ENCODE measurements around the gene TSC2. TPM values are rescaled to one million over a fixed set of nuclear protein-coding genes. Genes with fewer than 3 reads are reported as not detected.
A peak's percentile ranks its signal among the peaks of the same experiment; 100 is the strongest.

The TSC2 gene
- total and polyA plus RNA-seq, 2 of the 13 experiments (the other 11 are each of a cell fraction or from before 2014, with no cell fraction given): 19.6 to 40.4 TPM

- 0 out of 2 replicates have a peak, but pooled peaks have one; percentile 9 for TF ChIP-seq MNT (IDR thresholded peaks at IDR 0.05)
- TF ChIP-seq PITX1 (CRISPR knock-in tag; IDR thresholded peaks at IDR 0.05): peak; percentile 87
- TF ChIP-seq NFE2L1 (CRISPR knock-in tag; IDR thresholded peaks at IDR 0.05; ENCODE audit: borderline replicate concordance): no peak; the same call in 1 of the 2 replicates
- peak; percentile 37; the same call in 1 of the 2 replicates for TF ChIP-seq TARDBP (CRISPR knock-in tag; IDR thresholded peaks at IDR 0.05)
- no peak for TF ChIP-seq ZNF724P (CRISPR knock-in tag; IDR thresholded peaks at IDR 0.05; ENCODE audit: borderline replicate concordance)
- no peak for TF ChIP-seq FOXA1 (IDR thresholded peaks at IDR 0.05)
- peak; percentile 94 for TF ChIP-seq FOXA1 (CRISPR knock-in tag; IDR thresholded peaks at IDR 0.05)
- no peak for TF ChIP-seq CTCF (CRISPR knock-in tag; IDR thresholded peaks at IDR 0.05)
- no peak for TF ChIP-seq ZNF784 (CRISPR knock-in tag; IDR thresholded peaks at IDR 0.05; ENCODE audit: borderline replicate concordance)
- TF ChIP-seq NR2C2 (CRISPR knock-in tag; IDR thresholded peaks at IDR 0.05; ENCODE audit: borderline replicate concordance): no peak
- TF ChIP-seq HBP1 (CRISPR knock-in tag; IDR thresholded peaks at IDR 0.05; ENCODE audit: low read depth): no peak
- peak; percentile 81 for TF ChIP-seq DR1 (CRISPR knock-in tag; IDR thresholded peaks at IDR 0.05)
- no peak for TF ChIP-seq ZNF251 (CRISPR knock-in tag; IDR thresholded peaks at IDR 0.05)
- TF ChIP-seq ARNT (IDR thresholded peaks at IDR 0.05): no peak
- TF ChIP-seq TCF7 (IDR thresholded peaks at IDR 0.05; ENCODE audit: low read depth): peak; percentile 37; the same call in 1 of the 2 replicates
- TF ChIP-seq FOXA3 (CRISPR knock-in tag; IDR thresholded peaks at IDR 0.05): peak; percentile 87
- TF ChIP-seq ELF4 (CRISPR knock-in tag; IDR thresholded peaks at IDR 0.05; ENCODE audit: borderline replicate concordance): no peak; the same call in 1 of the 2 replicates
- TF ChIP-seq TBP (CRISPR knock-in tag; IDR thresholded peaks at IDR 0.05): no peak
- TF ChIP-seq MIXL1 (CRISPR knock-in tag; IDR thresholded peaks at IDR 0.05): no peak
- no peak for TF ChIP-seq ZNF225 (CRISPR knock-in tag; IDR thresholded peaks at IDR 0.05)
- no peak for TF ChIP-seq NCOR1 (IDR thresholded peaks at IDR 0.05; ENCODE audit: borderline replicate concordance, low read length)
- no peak for TF ChIP-seq ZNF775 (CRISPR knock-in tag; IDR thresholded peaks at IDR 0.05; ENCODE audit: borderline replicate concordance)
- no peak; the same call in 1 of the 2 replicates for TF ChIP-seq RELA (CRISPR knock-in tag; IDR thresholded peaks at IDR 0.05)
- TF ChIP-seq LBX2 (CRISPR knock-in tag; IDR thresholded peaks at IDR 0.05; ENCODE audit: borderline replicate concordance): no peak
- no peak for TF ChIP-seq SYNCRIP (IDR thresholded peaks at IDR 0.05; ENCODE audit: insufficient read depth, low read depth, low read length)
These were observed 12.2 kb upstream of the TSC2 start (continued) for GRCh38 chr16:2035431-2036199.
